Liver (tissue), 3 donors: ENCODE results near the gene GABARAPL1.

Source experiments
- CTCF ChIP-seq: fragments of 150-350 bp; IDR thresholded peaks from 2 replicates; pipeline ENCODE4 v1.5.1; 2017; ENCODE audit warnings: improper control_type of control experiment, low read depth, low read length; ENCODE audit not compliant: missing input control
- FOXA1 ChIP-seq: IDR thresholded peaks from 2 replicates; pipeline ENCODE4 v1.6.1; 2016; ENCODE audit warnings: antibody characterized with exemption
- NR2F2 ChIP-seq: IDR thresholded peaks from 2 replicates; pipeline ENCODE4 v1.6.1; 2016; ENCODE audit warnings: antibody characterized with exemption
- donor health status: healthy.
- donor health status: healthy.

DNA sequence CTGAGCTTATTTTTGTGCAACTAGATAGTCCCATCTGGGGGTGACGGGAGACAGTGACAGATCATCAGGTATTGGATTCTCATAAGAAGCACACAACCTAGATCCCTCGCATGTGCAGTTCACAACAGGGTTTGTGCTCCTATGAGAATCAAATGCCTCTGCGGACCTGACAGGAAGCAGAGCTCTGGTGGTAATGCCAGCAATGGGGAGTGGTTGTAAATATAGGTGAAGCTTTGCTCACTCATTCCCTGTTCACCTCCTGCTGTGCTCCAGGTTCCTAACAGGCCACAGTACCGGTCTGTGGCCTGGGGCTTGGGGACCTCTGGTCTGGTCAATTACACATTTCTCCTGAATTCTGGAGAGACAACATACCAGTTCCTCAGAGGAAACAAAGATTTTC is 39.0 kb downstream of the GABARAPL1 start:
- TF ChIP-seq FOXA1 (no peak), CTCF (no peak), NR2F2 (no peak)
